GM23338 (cell line): ENCODE results near the gene BLTP2. TPM values are rescaled to one million over a fixed set of nuclear protein-coding genes. Genes with fewer than 3 reads are reported as not detected.

Experiments used
- ATAC-seq: fragments of 200-7000 bp; cut with Tn5 transposase; 3 replicates; pipeline ENCODE4 v1.9.1; 2020
- DNase-seq: peaks from one replicate; pipeline ENCODE4 v3.0.0-alpha.2; 2015; ENCODE audit warnings: low spot score
- H2AFZ ChIP-seq: fragments of 200-600 bp; sonication (generic); 2 replicates; pipeline ENCODE4 v1.8.0; 2016; ENCODE audit warnings: antibody characterized with exemption, mild to moderate bottlenecking, moderate library complexity
- H3F3A ChIP-seq: fragments of 200-600 bp; sonication (generic); replicated peaks from 2 replicates; pipeline ENCODE4 v1.8.0; 2017; ENCODE audit warnings: antibody characterized with exemption, mixed run types, low read depth
- H3K27ac ChIP-seq: fragments of 200-600 bp; sonication (generic); 2 replicates; pipeline ENCODE4 v1.6.1; 2016; ENCODE audit warnings: low read depth
- H3K27me3 ChIP-seq: fragments of 200-600 bp; sonication (generic); 2 replicates; pipeline ENCODE4 v1.8.0; 2016; ENCODE audit warnings: mild to moderate bottlenecking, mixed run types, moderate library complexity; ENCODE audit not compliant: insufficient read depth
- H3K36me3 ChIP-seq: fragments of 200-600 bp; sonication (generic); 2 replicates; pipeline ENCODE4 v1.8.0; 2016; ENCODE audit warnings: mild to moderate bottlenecking; ENCODE audit not compliant: insufficient read depth
- H3K4me1 ChIP-seq: fragments of 200-600 bp; sonication (generic); 2 replicates; pipeline ENCODE4 v1.8.0; 2016; ENCODE audit warnings: mild to moderate bottlenecking, moderate library complexity; ENCODE audit not compliant: insufficient read depth
- H3K4me2 ChIP-seq: fragments of 200-600 bp; sonication (generic); 2 replicates; pipeline ENCODE4 v1.7.1; 2017; ENCODE audit warnings: mixed run types
- H3K4me3 ChIP-seq: fragments of 200-600 bp; sonication (generic); 2 replicates; pipeline ENCODE4 v1.6.1; 2016; ENCODE audit warnings: mixed run types
- H3K79me2 ChIP-seq: fragments of 200-600 bp; sonication (generic); replicated peaks from 2 replicates; pipeline ENCODE4 v1.8.0; 2017; ENCODE audit warnings: mild to moderate bottlenecking; ENCODE audit not compliant: insufficient read depth
- H3K9me2 ChIP-seq: fragments of 200-600 bp; sonication (generic); 2 replicates; pipeline ENCODE4 v1.8.0; 2017; ENCODE audit not compliant: insufficient read depth
- H4K20me1 ChIP-seq: fragments of 200-600 bp; sonication (generic); replicated peaks from 2 replicates; pipeline ENCODE4 v1.8.0; 2017; ENCODE audit warnings: mild to moderate bottlenecking; ENCODE audit not compliant: insufficient read depth
- H3K27ac Mint-ChIP-seq: 2 replicates; pipeline ENCODE4 v1.8.0; 2020; ENCODE audit warnings: inconsistent platforms, mild to moderate bottlenecking, moderate library complexity, mixed read lengths
- H3K27me3 Mint-ChIP-seq: 3 replicates; pipeline ENCODE4 v1.8.0; 2022; ENCODE audit warnings: low read depth, mild to moderate bottlenecking, moderate library complexity, mixed read lengths, inconsistent platforms; ENCODE audit not compliant: insufficient read depth, poor library complexity
- H3K36me3 Mint-ChIP-seq: 3 replicates; pipeline ENCODE4 v1.8.0; 2021; ENCODE audit warnings: low read depth, mild to moderate bottlenecking, inconsistent platforms, moderate library complexity, mixed read lengths
- H3K4me1 Mint-ChIP-seq: 3 replicates; pipeline ENCODE4 v1.8.0; 2020; ENCODE audit warnings: mild to moderate bottlenecking, inconsistent platforms, mixed read lengths
- H3K4me3 Mint-ChIP-seq: 3 replicates; pipeline ENCODE4 v1.8.0; 2021; ENCODE audit warnings: moderate library complexity, mild to moderate bottlenecking, inconsistent platforms, mixed read lengths
- H3K9me3 Mint-ChIP-seq: 3 replicates; pipeline ENCODE4 v1.8.0; 2020; ENCODE audit warnings: moderate library complexity, mild to moderate bottlenecking, inconsistent platforms, mixed read lengths
- CREB1 ChIP-seq: fragments of 250-450 bp; sonication (Bioruptor Pico); IDR thresholded peaks from 2 replicates; pipeline ENCODE4 v1.5.0; 2020; ENCODE audit warnings: low read depth, mild to moderate bottlenecking, moderate library complexity
- CTCF ChIP-seq, 2 experiments: fragments of 200-600 bp in 1 of 2; sonication (generic) in 1 of 2; conservative IDR thresholded peaks; 2 replicates each; pipeline versions ENCODE4 v1.5.1 to v1.6.1; 2016 to 2017; ENCODE audit warnings: antibody characterized with exemption in 2 of 2, low read depth in 2 of 2, mild to moderate bottlenecking in 2 of 2, moderate library complexity in 1 of 2
- ETS1 ChIP-seq: IDR thresholded peaks from 2 replicates; pipeline ENCODE4 v1.6.1; 2016; ENCODE audit warnings: antibody characterized with exemption
- EZH2 ChIP-seq: fragments of 200-600 bp; sonication (generic); IDR thresholded peaks from one replicate; pipeline ENCODE4 v1.8.0; 2017; ENCODE audit warnings: antibody characterized with exemption, mild to moderate bottlenecking, low read depth; ENCODE audit not compliant: unreplicated experiment
- EZH2phosphoT487 ChIP-seq: fragments of 200-600 bp; sonication (generic); IDR thresholded peaks from one replicate; pipeline ENCODE4 v1.8.1; 2018; ENCODE audit warnings: antibody characterized with exemption; ENCODE audit not compliant: unreplicated experiment
- JUNB ChIP-seq: IDR thresholded peaks from one replicate; pipeline ENCODE4 v1.6.1; 2016; ENCODE audit warnings: antibody characterized with exemption; ENCODE audit not compliant: unreplicated experiment
- NANOG ChIP-seq: IDR thresholded peaks from 2 replicates; pipeline ENCODE4 v1.6.1; 2016; ENCODE audit warnings: antibody characterized with exemption, borderline replicate concordance
- POLR2AphosphoS5 ChIP-seq: IDR thresholded peaks from 2 replicates; pipeline ENCODE4 v1.6.1; 2016; ENCODE audit warnings: antibody characterized with exemption, low read depth
- REST ChIP-seq: IDR thresholded peaks from one replicate; pipeline ENCODE4 v1.6.1; 2018; ENCODE audit warnings: antibody characterized with exemption; ENCODE audit not compliant: unreplicated experiment
- STAT1 ChIP-seq: IDR thresholded peaks from one replicate; pipeline ENCODE4 v1.6.1; 2016; ENCODE audit warnings: antibody characterized with exemption; ENCODE audit not compliant: unreplicated experiment
- ZNF114 ChIP-seq: fragments of 250-450 bp; sonication (Bioruptor Pico); IDR thresholded peaks from 2 replicates; pipeline ENCODE4 v1.5.0; 2020; ENCODE audit warnings: mild to moderate bottlenecking, moderate library complexity
- ZNF331 ChIP-seq: fragments of 250-450 bp; sonication (Bioruptor Pico); IDR thresholded peaks from 2 replicates; pipeline ENCODE4 v1.5.0; 2020; ENCODE audit warnings: low read depth, mild to moderate bottlenecking, moderate library complexity
- polyA plus RNA-seq: library from polyadenylated mRNA; unstranded; fragments of >200 nt; fragmentation: Nextera tagmentation; extraction: Ambion mirVana; gene quantifications from 2 replicates; pipeline ENCODE4 v1.2.1, GENCODE V29; 2016
- total RNA-seq: library from RNA; depleted of rRNA; stranded (reverse); fragments of >200 nt; shearing (Covaris generic); gene quantifications from 2 replicates; pipeline ENCODE4 v1.2.3, GENCODE V29; 2014
- TF ChIP-seq, protein P1 (sequence below): fragments of 250-450 bp; sonication (Bioruptor Pico); IDR thresholded peaks from 2 replicates; pipeline ENCODE4 v1.5.0; 2020; ENCODE audit warnings: mild to moderate bottlenecking, moderate library complexity

BLTP2 gene
- total and polyA plus RNA-seq, 2 experiments from 2014 or later, result 58.6 to 166 TPM

DNA sequence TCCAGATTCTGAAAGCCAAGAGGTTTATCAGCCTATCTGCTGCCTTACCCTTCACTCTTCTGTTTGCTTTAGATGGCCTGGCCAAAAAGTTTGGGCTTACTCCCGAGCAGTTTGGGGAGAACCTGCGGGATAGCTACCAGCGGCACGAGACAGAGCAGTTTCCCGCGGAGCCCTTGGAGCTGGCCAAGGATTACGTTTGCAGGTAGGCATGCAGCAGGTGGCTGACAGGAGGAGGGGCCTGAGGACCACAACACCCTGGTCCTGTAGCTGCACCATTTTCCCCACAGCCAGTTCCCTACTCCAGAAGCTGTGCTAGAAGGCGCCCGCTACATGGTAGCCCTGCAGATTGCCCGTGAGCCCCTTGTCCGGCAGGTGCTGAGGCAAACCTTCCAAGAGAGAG is 37.7 kb upstream of the BLTP2 start:
- Mint-ChIP-seq H3K4me1 (no peaks in the 10 kb centered on the region), H3K4me3 (no peak overlapping the region), H3K27me3 (peaks cover 12% of the 10 kb centered on the region), H3K36me3 (peaks cover 93% of the 10 kb centered on the region), H3K9me3 (no peaks in the 10 kb centered on the region; the same call in 2 of the 3 replicates), H3K27ac (no peak overlapping the region)
- H2AFZ ChIP-seq, result no peak overlapping the region
- 0 out of 2 replicates have a peak, but pooled peaks cover 14% of the 10 kb centered on the region for H3F3A ChIP-seq
- no peak for TF ChIP-seq CTCF (conservative IDR thresholded peaks at IDR 0.05; ENCODE audit: low read depth in 2 of 2)
- TF ChIP-seq NANOG, result no peak
- no peak for TF ChIP-seq STAT1
- TF ChIP-seq JUNB, result no peak
- TF ChIP-seq, protein P1, sequence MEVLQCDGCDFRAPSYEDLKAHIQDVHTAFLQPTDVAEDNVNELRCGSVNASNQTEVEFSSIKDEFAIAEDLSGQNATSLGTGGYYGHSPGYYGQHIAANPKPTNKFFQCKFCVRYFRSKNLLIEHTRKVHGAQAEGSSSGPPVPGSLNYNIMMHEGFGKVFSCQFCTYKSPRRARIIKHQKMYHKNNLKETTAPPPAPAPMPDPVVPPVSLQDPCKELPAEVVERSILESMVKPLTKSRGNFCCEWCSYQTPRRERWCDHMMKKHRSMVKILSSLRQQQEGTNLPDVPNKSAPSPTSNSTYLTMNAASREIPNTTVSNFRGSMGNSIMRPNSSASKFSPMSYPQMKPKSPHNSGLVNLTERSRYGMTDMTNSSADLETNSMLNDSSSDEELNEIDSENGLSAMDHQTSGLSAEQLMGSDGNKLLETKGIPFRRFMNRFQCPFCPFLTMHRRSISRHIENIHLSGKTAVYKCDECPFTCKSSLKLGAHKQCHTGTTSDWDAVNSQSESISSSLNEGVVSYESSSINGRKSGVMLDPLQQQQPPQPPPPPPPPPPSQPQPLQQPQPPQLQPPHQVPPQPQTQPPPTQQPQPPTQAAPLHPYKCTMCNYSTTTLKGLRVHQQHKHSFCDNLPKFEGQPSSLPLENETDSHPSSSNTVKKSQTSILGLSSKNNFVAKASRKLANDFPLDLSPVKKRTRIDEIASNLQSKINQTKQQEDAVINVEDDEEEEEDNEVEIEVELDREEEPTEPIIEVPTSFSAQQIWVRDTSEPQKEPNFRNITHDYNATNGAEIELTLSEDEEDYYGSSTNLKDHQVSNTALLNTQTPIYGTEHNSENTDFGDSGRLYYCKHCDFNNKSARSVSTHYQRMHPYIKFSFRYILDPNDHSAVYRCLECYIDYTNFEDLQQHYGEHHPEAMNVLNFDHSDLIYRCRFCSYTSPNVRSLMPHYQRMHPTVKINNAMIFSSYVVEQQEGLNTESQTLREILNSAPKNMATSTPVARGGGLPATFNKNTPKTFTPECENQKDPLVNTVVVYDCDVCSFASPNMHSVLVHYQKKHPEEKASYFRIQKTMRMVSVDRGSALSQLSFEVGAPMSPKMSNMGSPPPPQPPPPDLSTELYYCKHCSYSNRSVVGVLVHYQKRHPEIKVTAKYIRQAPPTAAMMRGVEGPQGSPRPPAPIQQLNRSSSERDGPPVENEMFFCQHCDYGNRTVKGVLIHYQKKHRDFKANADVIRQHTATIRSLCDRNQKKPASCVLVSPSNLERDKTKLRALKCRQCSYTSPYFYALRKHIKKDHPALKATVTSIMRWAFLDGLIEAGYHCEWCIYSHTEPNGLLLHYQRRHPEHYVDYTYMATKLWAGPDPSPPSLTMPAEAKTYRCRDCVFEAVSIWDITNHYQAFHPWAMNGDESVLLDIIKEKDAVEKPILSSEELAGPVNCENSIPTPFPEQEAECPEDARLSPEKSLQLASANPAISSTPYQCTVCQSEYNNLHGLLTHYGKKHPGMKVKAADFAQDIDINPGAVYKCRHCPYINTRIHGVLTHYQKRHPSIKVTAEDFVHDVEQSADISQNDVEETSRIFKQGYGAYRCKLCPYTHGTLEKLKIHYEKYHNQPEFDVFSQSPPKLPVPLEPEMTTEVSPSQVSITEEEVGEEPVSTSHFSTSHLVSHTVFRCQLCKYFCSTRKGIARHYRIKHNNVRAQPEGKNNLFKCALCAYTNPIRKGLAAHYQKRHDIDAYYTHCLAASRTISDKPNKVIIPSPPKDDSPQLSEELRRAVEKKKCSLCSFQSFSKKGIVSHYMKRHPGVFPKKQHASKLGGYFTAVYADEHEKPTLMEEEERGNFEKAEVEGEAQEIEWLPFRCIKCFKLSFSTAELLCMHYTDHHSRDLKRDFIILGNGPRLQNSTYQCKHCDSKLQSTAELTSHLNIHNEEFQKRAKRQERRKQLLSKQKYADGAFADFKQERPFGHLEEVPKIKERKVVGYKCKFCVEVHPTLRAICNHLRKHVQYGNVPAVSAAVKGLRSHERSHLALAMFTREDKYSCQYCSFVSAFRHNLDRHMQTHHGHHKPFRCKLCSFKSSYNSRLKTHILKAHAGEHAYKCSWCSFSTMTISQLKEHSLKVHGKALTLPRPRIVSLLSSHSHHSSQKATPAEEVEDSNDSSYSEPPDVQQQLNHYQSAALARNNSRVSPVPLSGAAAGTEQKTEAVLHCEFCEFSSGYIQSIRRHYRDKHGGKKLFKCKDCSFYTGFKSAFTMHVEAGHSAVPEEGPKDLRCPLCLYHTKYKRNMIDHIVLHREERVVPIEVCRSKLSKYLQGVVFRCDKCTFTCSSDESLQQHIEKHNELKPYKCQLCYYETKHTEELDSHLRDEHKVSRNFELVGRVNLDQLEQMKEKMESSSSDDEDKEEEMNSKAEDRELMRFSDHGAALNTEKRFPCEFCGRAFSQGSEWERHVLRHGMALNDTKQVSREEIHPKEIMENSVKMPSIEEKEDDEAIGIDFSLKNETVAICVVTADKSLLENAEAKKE (CRISPR knock-in tag), result no peak
- TF ChIP-seq EZH2phosphoT487, result no peak
- TF ChIP-seq CREB1 (CRISPR knock-in tag), result no peak
- TF ChIP-seq POLR2AphosphoS5, result no peak
- TF ChIP-seq EZH2, result no peak
- no peak for TF ChIP-seq REST
- TF ChIP-seq ETS1, result no peak
- no peak for TF ChIP-seq ZNF331 (CRISPR knock-in tag)
- TF ChIP-seq ZNF114 (CRISPR knock-in tag), result no peak
- peaks cover 87% of the 10 kb centered on the region for H3K36me3 ChIP-seq
- no peak overlapping the region for H3K27ac ChIP-seq
- H4K20me1 ChIP-seq, result peaks cover 10% of the 10 kb centered on the region
- no peak overlapping the region for H3K4me3 ChIP-seq
- ATAC-seq, result no peak
- no peaks in the 10 kb centered on the region for H3K27me3 ChIP-seq
- H3K79me2 ChIP-seq, result no peaks in the 10 kb centered on the region
- H3K4me2 ChIP-seq, result no peak overlapping the region
- no peaks in the 10 kb centered on the region for H3K9me2 ChIP-seq
- no peak for DNase-seq
- H3K4me1 ChIP-seq, result no peaks in the 10 kb centered on the region
